Trophoblast cell (in vitro differentiated cells and primary cell): ENCODE measurements around the gene AKAP8.

Experiments used
- DNase-seq, 2 donors: peaks; one replicate each; pipeline ENCODE4 v3.0.0-alpha.2; 2016
- H2AFZ ChIP-seq: 2 replicates; pipeline ENCODE4 v1.6.1; 2013; ENCODE audit warnings: low read length, moderate library complexity, mild to moderate bottlenecking; ENCODE audit not compliant: insufficient read depth, poor library complexity
- H2AK5ac ChIP-seq: 2 replicates; pipeline ENCODE4 v1.6.1; 2013; ENCODE audit warnings: mild to moderate bottlenecking, low read length
- H2BK120ac ChIP-seq: 2 replicates; pipeline ENCODE4 v1.6.1; 2013; ENCODE audit warnings: low read length, mild to moderate bottlenecking, moderate library complexity; ENCODE audit not compliant: insufficient read depth, poor library complexity
- H2BK12ac ChIP-seq: 2 replicates; pipeline ENCODE4 v1.6.1; 2013; ENCODE audit warnings: mild to moderate bottlenecking, low read length, moderate library complexity
- H2BK5ac ChIP-seq: 2 replicates; pipeline ENCODE4 v1.6.1; 2013; ENCODE audit warnings: low read length, low read depth, moderate library complexity, mild to moderate bottlenecking; ENCODE audit not compliant: poor library complexity
- H3K14ac ChIP-seq: 2 replicates; pipeline ENCODE4 v1.6.1; 2013; ENCODE audit warnings: mild to moderate bottlenecking, low read length
- H3K18ac ChIP-seq: 2 replicates; pipeline ENCODE4 v1.6.1; 2013; ENCODE audit warnings: mild to moderate bottlenecking, low read length
- H3K23ac ChIP-seq: 2 replicates; pipeline ENCODE4 v1.6.1; 2013; ENCODE audit warnings: low read length
- H3K27ac ChIP-seq: 2 replicates; pipeline ENCODE4 v1.5.1; 2013; ENCODE audit warnings: low read depth, mild to moderate bottlenecking, inconsistent platforms, low read length, moderate library complexity
- H3K27me3 ChIP-seq: 2 replicates; pipeline ENCODE4 v1.6.1; 2013; ENCODE audit warnings: inconsistent platforms, mild to moderate bottlenecking, low read length, moderate library complexity; ENCODE audit not compliant: insufficient read depth
- H3K36me3 ChIP-seq, 2 experiments: 1 replicate in 1 of 2; 2 replicates in 1 of 2; pipeline ENCODE4 v1.6.1; 2013; ENCODE audit warnings: low read length in 2 of 2, mild to moderate bottlenecking in 2 of 2, moderate library complexity in 1 of 2; ENCODE audit not compliant: insufficient read depth in 2 of 2, control insufficient read depth in 1 of 2
- H3K4ac ChIP-seq: 2 replicates; pipeline ENCODE4 v1.6.1; 2013; ENCODE audit warnings: low read depth, mild to moderate bottlenecking, low read length, moderate library complexity
- H3K4me1 ChIP-seq, 2 experiments: 1 replicate in 1 of 2; 2 replicates in 1 of 2; pipeline ENCODE4 v1.6.1; 2013; ENCODE audit warnings: low read length in 2 of 2, mild to moderate bottlenecking in 2 of 2, moderate library complexity in 1 of 2; ENCODE audit not compliant: insufficient read depth in 2 of 2, control insufficient read depth in 1 of 2
- H3K4me2 ChIP-seq: 2 replicates; pipeline ENCODE4 v1.6.1; 2013; ENCODE audit warnings: inconsistent platforms, mild to moderate bottlenecking, low read length, moderate library complexity
- H3K4me3 ChIP-seq: 2 replicates; pipeline ENCODE4 v1.5.1; 2013; ENCODE audit warnings: mild to moderate bottlenecking, low read depth, low read length, inconsistent platforms
- H3K79me1 ChIP-seq: one replicate; pipeline ENCODE4 v1.6.1; 2013; ENCODE audit warnings: low read length
- H3K79me2 ChIP-seq: 2 replicates; pipeline ENCODE4 v1.6.1; 2013; ENCODE audit warnings: low read length, mild to moderate bottlenecking; ENCODE audit not compliant: control insufficient read depth, insufficient read depth, poor library complexity
- H3K9ac ChIP-seq: 2 replicates; pipeline ENCODE4 v1.6.1; 2013; ENCODE audit warnings: mild to moderate bottlenecking, low read length
- H3K9me3 ChIP-seq: 2 replicates; pipeline ENCODE4 v1.6.1; 2013; ENCODE audit warnings: low read depth, mild to moderate bottlenecking, control low read depth, inconsistent platforms, low read length; ENCODE audit not compliant: insufficient read depth
- H4K12ac ChIP-seq: 2 replicates; pipeline ENCODE4 v1.6.1; 2013; ENCODE audit warnings: low read depth, mild to moderate bottlenecking, low read length, moderate library complexity
- H4K8ac ChIP-seq: 2 replicates; pipeline ENCODE4 v1.6.1; 2013; ENCODE audit warnings: low read depth, mild to moderate bottlenecking, low read length, moderate library complexity
- H4K91ac ChIP-seq: one replicate; pipeline ENCODE4 v1.6.1; 2013; ENCODE audit warnings: low read depth, mild to moderate bottlenecking, low read length, moderate library complexity
- WGBS: extraction: QIAGEN DNeasy Blood & Tissue Kit; methylation state at CpG from one replicate; pipeline ENCODE4 v1.1.7; 2013; ENCODE audit warnings: missing lambda C conversion rate; ENCODE audit not compliant: insufficient read length, insufficient coverage; ENCODE audit errors: extremely low coverage; 5-methylcytosine and 5-hydroxymethylcytosine counted together

AKAP8 gene

DNA sequence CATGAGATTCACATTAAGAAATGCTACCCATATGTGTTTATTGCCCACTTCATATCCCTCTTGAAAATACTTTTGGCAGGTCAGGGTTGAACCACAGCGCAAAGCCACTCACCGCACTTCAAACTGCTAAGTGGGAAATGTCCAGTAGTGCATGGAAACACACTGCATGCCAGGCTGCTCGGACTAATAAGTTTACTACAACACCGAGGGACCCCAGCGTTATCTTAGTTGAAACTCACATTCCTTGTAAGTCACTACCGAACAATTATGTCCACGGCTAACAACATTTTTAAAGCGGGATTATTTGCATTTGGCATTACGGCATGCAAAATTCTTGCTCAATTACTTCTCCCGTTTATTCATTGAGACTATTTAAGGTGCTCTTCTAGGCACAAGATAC lies 51.3 kb downstream of the AKAP8 start:
- H3K23ac ChIP-seq: no peak overlapping the region
- H3K27me3 ChIP-seq: no peaks in the 10 kb centered on the region
- DNase-seq: peak; percentile 49 to 74
- no peak overlapping the region for H3K4me3 ChIP-seq
- peaks cover 14% of the 10 kb centered on the region for H3K79me1 ChIP-seq
- peak overlapping the region; percentile 93 for H3K4ac ChIP-seq
- H3K18ac ChIP-seq: no peak overlapping the region
- H3K4me2 ChIP-seq: no peak overlapping the region
- H3K36me3 ChIP-seq: no peaks in the 10 kb centered on the region
- no peak overlapping the region for H2BK12ac ChIP-seq
- peaks cover 65% of the 10 kb centered on the region for H3K79me2 ChIP-seq
- H2AFZ ChIP-seq: no peak overlapping the region
- no peak overlapping the region for H4K91ac ChIP-seq
- no peak overlapping the region for H3K9ac ChIP-seq
- WGBS: no CpG with 5 or more reads among the region's 10 CpGs
- peaks cover 17 to 28% of the 10 kb centered on the region in 2 experiments for H3K4me1 ChIP-seq
- H2BK5ac ChIP-seq: no peak overlapping the region
- no peak overlapping the region for H3K14ac ChIP-seq
- no peak overlapping the region for H3K27ac ChIP-seq
- H2BK120ac ChIP-seq: no peak overlapping the region
- no peaks in the 10 kb centered on the region for H3K9me3 ChIP-seq
- no peak overlapping the region for H4K12ac ChIP-seq
- no peak overlapping the region for H2AK5ac ChIP-seq
- no peak overlapping the region for H4K8ac ChIP-seq

DNA sequence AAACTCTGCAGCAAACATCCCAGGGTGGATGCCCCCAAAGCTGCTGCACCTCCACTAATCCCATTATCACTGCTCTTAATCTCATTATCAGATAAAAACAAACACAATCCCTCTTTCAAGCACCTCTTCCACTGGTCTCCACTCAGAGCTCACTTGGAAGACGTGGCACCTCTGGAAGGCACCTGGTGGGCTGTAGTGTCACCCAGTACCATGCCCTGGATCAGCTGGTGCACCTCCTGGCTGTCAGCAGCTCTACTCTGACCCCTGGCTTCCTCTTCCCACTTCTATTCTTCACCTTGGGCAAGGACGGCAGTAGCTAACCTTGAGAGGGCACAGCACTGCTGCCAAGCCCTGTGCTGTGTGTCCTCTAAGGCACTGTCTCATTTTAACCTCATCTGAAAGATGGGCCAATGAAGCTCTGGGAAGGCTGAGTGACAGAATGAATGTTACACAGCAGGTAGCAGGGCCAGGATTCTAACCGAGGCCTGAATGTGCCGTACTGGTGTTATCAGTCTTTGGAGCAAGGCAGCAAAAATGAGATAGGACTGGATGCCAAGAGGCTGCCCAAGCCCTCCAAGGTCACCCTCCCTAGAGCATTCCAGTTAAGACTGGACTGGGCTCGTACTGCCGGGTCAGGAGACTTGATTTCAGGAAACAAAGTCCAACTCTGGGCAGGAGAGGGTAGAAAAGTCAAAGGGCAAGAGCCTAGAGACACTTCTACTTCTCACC lies 54.6 kb downstream of the AKAP8 start:
- H3K9ac ChIP-seq: no peak overlapping the region
- H2BK12ac ChIP-seq: no peak overlapping the region
- H3K23ac ChIP-seq: no peak overlapping the region
- H3K27ac ChIP-seq: peak overlapping the region; percentile 16
- peaks cover 17 to 24% of the 10 kb centered on the region in 2 experiments for H3K4me1 ChIP-seq
- H3K14ac ChIP-seq: no peak overlapping the region
- H3K36me3 ChIP-seq: no peaks in the 10 kb centered on the region
- no peak overlapping the region for H2BK120ac ChIP-seq
- peaks cover 55% of the 10 kb centered on the region for H3K79me2 ChIP-seq
- no peak overlapping the region for H3K4me3 ChIP-seq
- H2BK5ac ChIP-seq: no peak overlapping the region
- no peak overlapping the region for H4K91ac ChIP-seq
- H3K27me3 ChIP-seq: no peaks in the 10 kb centered on the region
- no peak overlapping the region for H2AFZ ChIP-seq
- peak overlapping the region; percentile 97 for H3K4ac ChIP-seq
- no peak overlapping the region for H4K12ac ChIP-seq
- no peaks in the 10 kb centered on the region for H3K79me1 ChIP-seq
- H2AK5ac ChIP-seq: no peak overlapping the region
- H3K18ac ChIP-seq: no peak overlapping the region
- WGBS: no CpG with 5 or more reads among the region's 6 CpGs
- DNase-seq: no peak
- no peak overlapping the region for H4K8ac ChIP-seq
- no peaks in the 10 kb centered on the region for H3K9me3 ChIP-seq
- peak overlapping the region; percentile 12 for H3K4me2 ChIP-seq

DNA sequence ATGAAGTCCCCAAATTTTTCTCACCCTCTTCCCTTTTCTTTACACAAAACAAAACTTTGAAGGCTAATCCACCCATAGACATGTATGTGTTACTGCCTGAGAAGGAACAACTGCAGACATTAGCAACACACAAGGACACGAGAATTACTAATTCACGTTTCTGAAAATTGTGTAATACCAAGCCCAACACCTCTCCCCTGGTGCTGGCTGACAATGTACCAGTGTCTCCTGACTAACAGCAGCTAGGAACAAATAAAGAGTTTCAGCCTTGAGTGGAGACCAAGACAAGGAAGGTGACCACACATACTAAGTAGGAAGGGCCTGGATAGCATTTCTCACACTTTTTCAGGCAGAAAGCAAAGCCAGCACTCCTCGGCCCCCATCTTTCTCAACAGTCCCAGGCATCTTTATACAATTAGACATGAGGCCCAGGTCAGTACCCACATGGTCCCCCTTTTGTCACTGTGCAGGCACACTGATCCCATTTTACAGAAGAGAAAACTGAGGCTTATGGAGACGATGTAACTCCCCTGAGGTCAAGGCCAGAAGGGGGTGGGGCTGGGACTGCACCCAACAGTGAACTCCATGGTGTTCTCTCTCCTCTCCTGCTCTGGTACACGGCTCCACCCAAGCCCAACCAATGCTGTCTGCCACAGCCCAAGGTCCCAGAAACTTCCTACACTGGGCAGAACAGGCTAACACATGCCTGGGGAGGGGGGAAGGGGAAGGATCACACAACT lies 55.9 kb downstream of the AKAP8 start:
- Histone ChIP-seq H3K4me3 (no peak overlapping the region), H3K9ac (peak overlapping the region; percentile 37), H3K14ac (no peak overlapping the region)

DNA sequence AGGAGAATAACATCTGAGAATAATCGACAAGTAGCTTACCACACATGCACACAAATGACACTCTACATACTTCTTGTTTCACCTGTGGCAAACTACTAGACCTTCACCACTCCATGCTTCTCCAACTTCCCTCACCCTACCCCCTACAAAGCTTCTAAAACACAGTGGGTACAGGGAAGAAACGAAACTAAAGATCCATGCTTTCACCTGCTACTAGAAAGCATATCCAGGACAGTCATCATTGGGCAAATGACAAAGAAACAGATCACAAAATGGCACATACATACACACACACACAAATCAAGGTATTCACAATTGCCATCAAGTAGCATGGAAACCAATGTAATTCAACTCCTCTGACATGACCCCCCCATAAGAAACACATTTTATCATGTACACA lies 57.8 kb downstream of the AKAP8 start:
- H3K4ac ChIP-seq: peak overlapping the region; percentile 89
- no peak overlapping the region for H3K4me2 ChIP-seq
- no CpG with 5 or more reads among the region's 2 CpGs for WGBS
- H2BK5ac ChIP-seq: no peak overlapping the region
- H3K4me3 ChIP-seq: no peak overlapping the region
- H2BK12ac ChIP-seq: no peak overlapping the region
- no peak overlapping the region for H3K23ac ChIP-seq
- H4K91ac ChIP-seq: no peak overlapping the region
- peaks cover 30 to 38% of the 10 kb centered on the region in 2 experiments for H3K4me1 ChIP-seq
- no peak overlapping the region for H3K18ac ChIP-seq
- H2AK5ac ChIP-seq: no peak overlapping the region
- H3K27ac ChIP-seq: no peak overlapping the region
- H2AFZ ChIP-seq: no peak overlapping the region
- no peak overlapping the region for H2BK120ac ChIP-seq
- no peak overlapping the region for H3K14ac ChIP-seq
- no peaks in the 10 kb centered on the region for H3K27me3 ChIP-seq
- DNase-seq: no peak
- H4K12ac ChIP-seq: no peak overlapping the region
- H3K79me1 ChIP-seq: no peaks in the 10 kb centered on the region
- H3K9ac ChIP-seq: no peak overlapping the region
- H4K8ac ChIP-seq: no peak overlapping the region
- H3K9me3 ChIP-seq: no peaks in the 10 kb centered on the region
- peaks cover 58% of the 10 kb centered on the region for H3K79me2 ChIP-seq
- peaks cover 3 to 4% of the 10 kb centered on the region in 2 experiments for H3K36me3 ChIP-seq

More for the DNA sequence above, 55.9 kb downstream of the AKAP8 start:
- Histone ChIP-seq H2BK5ac (no peak overlapping the region), H2BK120ac (no peak overlapping the region), H2BK12ac (no peak overlapping the region), H2AFZ (no peak overlapping the region), H3K79me1 (no peaks in the 10 kb centered on the region), H3K4me2 (no peak overlapping the region), H3K27me3 (no peaks in the 10 kb centered on the region), H4K8ac (no peak overlapping the region), H3K18ac (no peak overlapping the region), H3K36me3 (no peaks in the 10 kb centered on the region), H3K4me1 (peaks cover 26 to 28% of the 10 kb centered on the region in 2 experiments), H3K9me3 (no peaks in the 10 kb centered on the region), H4K12ac (no peak overlapping the region), H3K79me2 (peaks cover 57% of the 10 kb centered on the region), H2AK5ac (no peak overlapping the region), H3K4ac (peak overlapping the region; percentile 97), H3K23ac (no peak overlapping the region), H3K27ac (peak overlapping the region; percentile 7), H4K91ac (no peak overlapping the region)
- WGBS: no CpG with 5 or more reads among the region's 5 CpGs
- DNase-seq: peak; percentile 64 to 83
